ENCODE measurements around the gene MYO15A. TPM values are rescaled to one million over a fixed set of nuclear protein-coding genes. Genes with fewer than 3 reads are reported as not detected.

MYO15A gene
- total RNA-seq, 1 donor: 1.1 TPM

GRCh38 chr17:18101828-18102227 lies 6.7 kb upstream of the MYO15A start:
- Histone ChIP-seq H3K27me3 (ENCODE audit: insufficient read depth, low read length) (no peaks in the 10 kb centered on the region), H3K4me1 (ENCODE audit: insufficient read depth, low read length) (no peaks in the 10 kb centered on the region), H3K4me2 (ENCODE audit: insufficient read depth, low read length) (no peak overlapping the region), H3K27ac (ENCODE audit: low read depth, low read length) (no peak overlapping the region), H3K9me3 (ENCODE audit: low read depth, low read length) (no peaks in the 10 kb centered on the region), H3K79me2 (ENCODE audit: insufficient read depth, low read length) (no peaks in the 10 kb centered on the region), H3K36me3 (ENCODE audit: insufficient read depth, low read length) (peaks cover 34% of the 10 kb centered on the region), H2AFZ (ENCODE audit: low read length) (no peak overlapping the region), H4K20me1 (ENCODE audit: insufficient read depth, low read length) (peaks cover 7% of the 10 kb centered on the region), H3K4me3 (ENCODE audit: insufficient read depth, low read length) (no peak overlapping the region)
- DNase-seq (ENCODE audit: insufficient read length, low spot score, missing footprints): peak; percentile 25
- TF ChIP-seq CTCF (IDR thresholded peaks at IDR 0.05; ENCODE audit: extremely low read depth, low read depth, low read length): no peak

GRCh38 chr17:18102640-18103039 lies 5.9 kb upstream of the MYO15A start:
- H3K27ac ChIP-seq (ENCODE audit: low read depth, low read length): no peak overlapping the region
- no peaks in the 10 kb centered on the region for H3K9me3 ChIP-seq (ENCODE audit: low read depth, low read length)
- H3K79me2 ChIP-seq (ENCODE audit: insufficient read depth, low read length): no peaks in the 10 kb centered on the region
- no peak overlapping the region for H3K4me2 ChIP-seq (ENCODE audit: insufficient read depth, low read length)
- H3K4me1 ChIP-seq (ENCODE audit: insufficient read depth, low read length): no peaks in the 10 kb centered on the region
- H3K4me3 ChIP-seq (ENCODE audit: insufficient read depth, low read length): no peak overlapping the region
- no peak for DNase-seq (ENCODE audit: insufficient read length, low spot score, missing footprints)
- peaks cover 29% of the 10 kb centered on the region for H3K36me3 ChIP-seq (ENCODE audit: insufficient read depth, low read length)
- peaks cover 7% of the 10 kb centered on the region for H4K20me1 ChIP-seq (ENCODE audit: insufficient read depth, low read length)
- no peaks in the 10 kb centered on the region for H3K27me3 ChIP-seq (ENCODE audit: insufficient read depth, low read length)
- no peak for TF ChIP-seq CTCF (IDR thresholded peaks at IDR 0.05; ENCODE audit: extremely low read depth, low read depth, low read length)
- H2AFZ ChIP-seq (ENCODE audit: low read length): no peak overlapping the region

- no peak overlapping the region for H3K4me2 ChIP-seq (ENCODE audit: insufficient read depth, low read length)
- H3K79me2 ChIP-seq (ENCODE audit: insufficient read depth, low read length): no peaks in the 10 kb centered on the region
- H3K27me3 ChIP-seq (ENCODE audit: insufficient read depth, low read length): no peaks in the 10 kb centered on the region
- no peaks in the 10 kb centered on the region for H3K9me3 ChIP-seq (ENCODE audit: low read depth, low read length)
- peak; percentile 65 for DNase-seq (ENCODE audit: insufficient read length, low spot score, missing footprints)
- no peak overlapping the region for H3K27ac ChIP-seq (ENCODE audit: low read depth, low read length)
- no peaks in the 10 kb centered on the region for H3K4me1 ChIP-seq (ENCODE audit: insufficient read depth, low read length)
- TF ChIP-seq CTCF (IDR thresholded peaks at IDR 0.05; ENCODE audit: extremely low read depth, low read depth, low read length): no peak
- peaks cover 13% of the 10 kb centered on the region for H3K36me3 ChIP-seq (ENCODE audit: insufficient read depth, low read length)
- H2AFZ ChIP-seq (ENCODE audit: low read length): no peak overlapping the region
- H4K20me1 ChIP-seq (ENCODE audit: insufficient read depth, low read length): no peaks in the 10 kb centered on the region
- no peak overlapping the region for H3K4me3 ChIP-seq (ENCODE audit: insufficient read depth, low read length)
Observed at GRCh38 chr17:18105027-18105426, 3.5 kb upstream of the MYO15A start.

- no peaks in the 10 kb centered on the region for H3K79me2 ChIP-seq (ENCODE audit: insufficient read depth, low read length)
- peaks cover 10% of the 10 kb centered on the region for H3K36me3 ChIP-seq (ENCODE audit: insufficient read depth, low read length)
- H3K27me3 ChIP-seq (ENCODE audit: insufficient read depth, low read length): no peaks in the 10 kb centered on the region
- H4K20me1 ChIP-seq (ENCODE audit: insufficient read depth, low read length): no peaks in the 10 kb centered on the region
- TF ChIP-seq CTCF (IDR thresholded peaks at IDR 0.05; ENCODE audit: extremely low read depth, low read depth, low read length): no peak
- H3K9me3 ChIP-seq (ENCODE audit: low read depth, low read length): no peaks in the 10 kb centered on the region
- no peaks in the 10 kb centered on the region for H3K4me1 ChIP-seq (ENCODE audit: insufficient read depth, low read length)
- H3K4me2 ChIP-seq (ENCODE audit: insufficient read depth, low read length): no peak overlapping the region
- peak; percentile 62 for DNase-seq (ENCODE audit: insufficient read length, low spot score, missing footprints)
- no peak overlapping the region for H2AFZ ChIP-seq (ENCODE audit: low read length)
- H3K4me3 ChIP-seq (ENCODE audit: insufficient read depth, low read length): no peak overlapping the region
- H3K27ac ChIP-seq (ENCODE audit: low read depth, low read length): no peak overlapping the region
Observed at GRCh38 chr17:18105595-18105994, 3.0 kb upstream of the MYO15A start.
